PC-9 (cell line): ENCODE results near the gene OSCAR. TPM values are rescaled to one million over a fixed set of nuclear protein-coding genes. Genes with fewer than 3 reads are reported as not detected.

Source experiments
- BruUV-seq: library from RNA; stranded (reverse); fragments of 400-500 nt; replicated peaks from 2 replicates; lab custom pipeline; 2021; lab: Mats Ljungman, UMichigan
- CTCF ChIA-PET: fragments of 300-600 bp; sonication (Branson Sonifier 250); formaldehyde crosslinking; loops from one replicate; lab custom pipeline; 2022; ENCODE audit warnings: antibody characterized with exemption; lab: Charles Lee
- POLR2A ChIA-PET: fragments of 300-600 bp; sonication (Branson Sonifier 250); formaldehyde crosslinking; loops from one replicate; lab custom pipeline; 2022; ENCODE audit warnings: antibody characterized with exemption; ENCODE audit not compliant: unreplicated experiment; lab: Charles Lee
- DNase-seq, 2 experiments: peaks; one replicate each; pipeline versions ENCODE4 v3.0.0 to v3.0.0-alpha.2; 2015 to 2022; ENCODE audit warnings: mixed read lengths in 1 of 2
- H2AFZ ChIP-seq: fragments of 200-600 bp; sonication (generic); 2 replicates; pipeline ENCODE4 v1.8.1; 2017; ENCODE audit warnings: antibody characterized with exemption
- H3F3A ChIP-seq: fragments of 200-600 bp; sonication (generic); 2 replicates; pipeline ENCODE4 v1.8.1; 2017; ENCODE audit warnings: antibody characterized with exemption, mild to moderate bottlenecking, low read depth; ENCODE audit not compliant: insufficient read depth
- H3K27ac ChIP-seq: fragments of 200-600 bp; sonication (generic); 2 replicates; pipeline ENCODE4 v1.6.1; 2016; ENCODE audit warnings: mixed run types
- H3K27me3 ChIP-seq: fragments of 200-600 bp; sonication (generic); 2 replicates; pipeline ENCODE4 v1.6.1; 2016; ENCODE audit warnings: low read depth, mixed run types; ENCODE audit not compliant: insufficient read depth
- H3K36me3 ChIP-seq: fragments of 200-600 bp; sonication (generic); 2 replicates; pipeline ENCODE4 v1.6.1; 2016; ENCODE audit warnings: low read depth, mixed run types
- H3K4me1 ChIP-seq: fragments of 200-600 bp; sonication (generic); replicated peaks from 2 replicates; pipeline ENCODE4 v1.6.1; 2016; ENCODE audit warnings: mixed run types; ENCODE audit not compliant: insufficient read depth
- H3K4me2 ChIP-seq: fragments of 200-600 bp; sonication (generic); 2 replicates; pipeline ENCODE4 v1.6.1; 2017; ENCODE audit warnings: mixed run types
- H3K4me3 ChIP-seq: fragments of 200-600 bp; sonication (generic); 2 replicates; pipeline ENCODE4 v1.6.1; 2016; ENCODE audit warnings: mixed run types
- H3K79me2 ChIP-seq: fragments of 200-600 bp; sonication (generic); 2 replicates; pipeline ENCODE4 v1.6.1; 2017; ENCODE audit warnings: low read depth, mixed run types
- H3K9me2 ChIP-seq: fragments of 200-600 bp; sonication (generic); 2 replicates; pipeline ENCODE4 v1.8.1; 2017; ENCODE audit warnings: mild to moderate bottlenecking; ENCODE audit not compliant: insufficient read depth
- H3K9me3 ChIP-seq: fragments of 200-600 bp; sonication (generic); 2 replicates; pipeline ENCODE4 v1.8.1; 2016; ENCODE audit warnings: low read depth; ENCODE audit not compliant: insufficient read depth
- H4K20me1 ChIP-seq: fragments of 200-600 bp; sonication (generic); 2 replicates; pipeline ENCODE4 v1.8.1; 2017; ENCODE audit not compliant: insufficient read depth
- EZH2 ChIP-seq: fragments of 200-600 bp; sonication (generic); IDR thresholded peaks from 2 replicates; pipeline ENCODE4 v1.8.0; 2017; ENCODE audit warnings: antibody characterized with exemption, low read depth
- intact Hi-C: fragments of 100-400 bp; cut with micrococcal nuclease; formaldehyde crosslinking; loops from one replicate; pipeline ENCODE4 v1.10.0; 2022; ENCODE audit not compliant: unreplicated experiment
- total RNA-seq: library from RNA; stranded (reverse); gene quantifications from 2 replicates; pipeline ENCODE4 v1.2.3, GENCODE V29; 2021
- TF ChIP-seq, protein P1 (sequence below): fragments of 200-600 bp; sonication (generic); conservative IDR thresholded peaks from 2 replicates; pipeline ENCODE4 v1.6.1; 2017; ENCODE audit warnings: mixed run types, antibody characterized with exemption, mild to moderate bottlenecking, moderate library complexity

OSCAR gene
- total RNA-seq, 1 experiment from 2014 or later = 0.87 TPM

GRCh38 chr19:54133957-54134590 lies 33.5 kb upstream of the OSCAR start:
- Histone ChIP-seq H3K36me3 (no peaks in the 10 kb centered on the region; the same call in 1 of the 2 replicates), H3K4me1 (peaks cover 21% of the 10 kb centered on the region; the same call in 1 of the 2 replicates), H3K9me3 (no peaks in the 10 kb centered on the region), H3K4me3 (no peak overlapping the region), H3F3A (peaks cover 23% of the 10 kb centered on the region), H3K4me2 (no peak overlapping the region), H3K27ac (no peak overlapping the region), H3K79me2 (peaks cover 14% of the 10 kb centered on the region), H3K27me3 (no peaks in the 10 kb centered on the region), H4K20me1 (peaks cover 5% of the 10 kb centered on the region; the same call in 1 of the 2 replicates), H3K9me2 (no peaks in the 10 kb centered on the region), H2AFZ (no peak overlapping the region)
- ChIA-PET CTCF (no interaction called here), POLR2A (no interaction called here)
- TF ChIP-seq EZH2 = no peak
- TF ChIP-seq, protein P1, sequence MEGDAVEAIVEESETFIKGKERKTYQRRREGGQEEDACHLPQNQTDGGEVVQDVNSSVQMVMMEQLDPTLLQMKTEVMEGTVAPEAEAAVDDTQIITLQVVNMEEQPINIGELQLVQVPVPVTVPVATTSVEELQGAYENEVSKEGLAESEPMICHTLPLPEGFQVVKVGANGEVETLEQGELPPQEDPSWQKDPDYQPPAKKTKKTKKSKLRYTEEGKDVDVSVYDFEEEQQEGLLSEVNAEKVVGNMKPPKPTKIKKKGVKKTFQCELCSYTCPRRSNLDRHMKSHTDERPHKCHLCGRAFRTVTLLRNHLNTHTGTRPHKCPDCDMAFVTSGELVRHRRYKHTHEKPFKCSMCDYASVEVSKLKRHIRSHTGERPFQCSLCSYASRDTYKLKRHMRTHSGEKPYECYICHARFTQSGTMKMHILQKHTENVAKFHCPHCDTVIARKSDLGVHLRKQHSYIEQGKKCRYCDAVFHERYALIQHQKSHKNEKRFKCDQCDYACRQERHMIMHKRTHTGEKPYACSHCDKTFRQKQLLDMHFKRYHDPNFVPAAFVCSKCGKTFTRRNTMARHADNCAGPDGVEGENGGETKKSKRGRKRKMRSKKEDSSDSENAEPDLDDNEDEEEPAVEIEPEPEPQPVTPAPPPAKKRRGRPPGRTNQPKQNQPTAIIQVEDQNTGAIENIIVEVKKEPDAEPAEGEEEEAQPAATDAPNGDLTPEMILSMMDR = no peak
- no peak for DNase-seq
- intact Hi-C loops = no loop called here
- no TSS peak for BruUV-seq

DNA sequence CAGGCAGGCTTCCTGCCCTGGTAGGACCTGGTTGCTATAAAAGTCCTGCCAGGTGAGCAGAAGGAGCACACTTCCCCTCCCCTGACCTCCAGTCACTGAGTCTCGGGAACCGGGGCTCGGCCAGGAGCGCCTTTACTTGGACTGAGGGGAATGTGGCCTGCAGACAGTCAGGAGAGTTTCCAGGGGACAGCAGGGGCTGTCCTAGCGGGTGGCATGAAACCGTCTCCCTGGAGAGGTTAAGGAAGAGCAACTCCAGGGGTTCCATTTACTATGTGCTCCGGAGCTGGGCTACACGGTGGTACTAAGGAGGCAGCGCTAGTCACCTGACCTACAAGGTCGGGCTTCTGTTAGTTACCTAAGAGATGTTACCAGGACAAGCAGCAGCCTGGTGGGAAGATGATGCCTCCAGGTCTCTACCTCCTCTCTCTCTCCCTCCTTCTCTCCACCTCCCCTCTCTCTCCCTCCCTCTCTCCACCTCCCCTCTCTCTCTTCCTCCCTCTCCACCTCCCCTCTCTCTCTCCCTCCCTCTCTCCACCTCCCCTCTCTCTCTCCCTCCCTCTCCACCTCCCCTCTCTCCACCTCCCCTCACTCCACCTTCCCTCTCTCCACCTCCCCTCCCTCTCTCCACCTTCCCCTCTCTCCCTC lies 32.8 kb upstream of the OSCAR start:
- H3K27ac ChIP-seq = no peak overlapping the region
- H3K36me3 ChIP-seq = 0 out of 2 replicates have a peak, but pooled peaks cover 5% of the 10 kb centered on the region
- H3K4me1 ChIP-seq = peaks cover 15% of the 10 kb centered on the region; the same call in 1 of the 2 replicates
- no peaks in the 10 kb centered on the region; the same call in 1 of the 2 replicates for H4K20me1 ChIP-seq
- H3K9me3 ChIP-seq = no peaks in the 10 kb centered on the region
- peaks cover 8% of the 10 kb centered on the region for H3K79me2 ChIP-seq
- H3K27me3 ChIP-seq = no peaks in the 10 kb centered on the region
- TF ChIP-seq, protein P1 = no peak
- TF ChIP-seq EZH2 = no peak
- H3F3A ChIP-seq = peaks cover 23% of the 10 kb centered on the region
- peak in 1 of 2 experiments; percentile 51 for DNase-seq
- intact Hi-C loops = no loop called here
- no peak overlapping the region for H3K4me2 ChIP-seq
- ChIA-PET CTCF (no interaction called here), POLR2A (no interaction called here)
- BruUV-seq = no TSS peak
- no peak overlapping the region for H2AFZ ChIP-seq
- no peak overlapping the region for H3K4me3 ChIP-seq
- no peaks in the 10 kb centered on the region for H3K9me2 ChIP-seq

DNA sequence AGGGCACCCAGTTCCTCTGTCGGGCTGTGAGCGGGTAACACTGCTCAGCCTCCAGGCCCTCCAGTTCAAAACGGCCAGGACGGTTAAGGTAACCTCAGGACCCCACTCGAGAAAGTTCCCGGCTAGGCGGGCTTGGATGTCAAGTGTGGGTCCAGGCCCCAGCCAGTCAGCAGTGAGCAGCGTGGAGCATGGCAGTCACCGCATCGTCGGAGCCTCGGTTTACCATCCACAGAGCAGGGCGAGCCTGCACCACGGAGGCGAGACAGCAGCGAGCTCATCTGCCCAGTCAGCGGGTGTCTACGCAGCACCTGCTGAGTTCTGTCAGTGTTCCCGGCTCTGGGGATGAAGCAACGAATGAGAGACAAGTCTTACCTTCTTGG lies 29.0 kb upstream of the OSCAR start:
- no peak overlapping the region for H3K4me3 ChIP-seq
- H3K4me2 ChIP-seq = no peak overlapping the region
- H3K27me3 ChIP-seq = no peaks in the 10 kb centered on the region
- H3K36me3 ChIP-seq = peaks cover 5% of the 10 kb centered on the region; the same call in 1 of the 2 replicates
- no peak overlapping the region for H2AFZ ChIP-seq
- POLR2A ChIA-PET = no interaction called here
- TF ChIP-seq, protein P1 = no peak
- no peak for TF ChIP-seq EZH2
- H3K27ac ChIP-seq = no peak overlapping the region
- no peaks in the 10 kb centered on the region for H4K20me1 ChIP-seq
- no peaks in the 10 kb centered on the region for H3K9me3 ChIP-seq
- H3K4me1 ChIP-seq = 0 out of 2 replicates have a peak, but pooled peaks cover under 1% of the 10 kb centered on the region
- H3F3A ChIP-seq = peaks cover 14% of the 10 kb centered on the region; the same call in 1 of the 2 replicates
- CTCF ChIA-PET = no interaction called here
- no TSS peak for BruUV-seq
- no peaks in the 10 kb centered on the region for H3K79me2 ChIP-seq
- intact Hi-C loops = no loop called here
- no peak for DNase-seq
- H3K9me2 ChIP-seq = no peaks in the 10 kb centered on the region
